Stimulated activated CD4-positive, alpha-beta T cell treated with anti-CD3 and anti-CD28 coated beads, Interleukin-1b, Interleukin-23, amount 100 ng/mL, for 4 hours (primary cell): ENCODE data around the gene ZSCAN10.

Experiments used
- DNase-seq, 2 donors: peaks; one replicate each; pipeline ENCODE4 v3.0.0-alpha.2; 2020; ENCODE audit warnings: low read depth in 2 of 2

ZSCAN10 gene

DNA sequence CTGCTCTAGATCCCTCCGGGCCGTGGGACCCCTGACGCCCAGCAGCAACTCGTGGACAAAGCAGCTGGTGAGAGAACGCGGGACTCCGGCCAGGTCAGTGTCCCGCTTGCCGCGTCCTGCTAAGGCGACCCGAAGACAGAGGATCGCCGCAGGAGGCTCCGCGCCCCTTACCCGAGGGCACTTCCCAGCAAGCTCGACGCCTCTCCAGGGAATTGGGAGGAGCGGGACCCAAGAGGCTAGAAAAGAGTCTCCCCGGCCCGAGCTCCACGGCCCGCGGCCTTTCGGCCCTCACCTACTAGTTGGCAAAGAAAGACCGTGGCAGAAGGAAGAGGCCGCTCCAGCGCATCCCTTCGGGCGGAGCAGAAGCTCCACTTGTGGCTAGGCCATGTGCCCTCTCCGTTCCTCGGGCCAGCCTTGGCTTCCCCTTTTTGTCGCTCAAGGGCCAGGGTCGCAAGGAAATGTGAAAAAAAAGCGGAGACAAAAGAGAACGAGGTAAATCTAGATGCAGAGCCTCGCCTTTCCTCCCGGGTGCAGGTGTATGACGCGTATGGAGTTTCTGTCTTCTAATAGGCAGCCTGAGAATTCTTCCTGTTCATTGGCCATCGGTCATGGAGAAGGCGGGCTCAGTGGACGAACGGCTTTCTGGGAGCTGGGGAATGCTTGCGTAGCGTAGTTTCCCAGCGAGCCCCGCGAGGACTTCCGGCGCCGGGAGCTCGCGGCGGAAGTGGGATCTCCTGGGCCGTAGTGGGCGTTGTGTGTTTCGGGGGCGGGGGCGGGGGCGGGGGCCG is 35.4 kb upstream of the ZSCAN10 start, which contains the start of gene ZNF213:
Gene ZNF213 (plus strand): TSS at position 692 of the 788 bp plus-strand sequence. CDS start 2,252 bp downstream, outside the sequence.
- peak; percentile 78 to 83 for DNase-seq

DNA sequence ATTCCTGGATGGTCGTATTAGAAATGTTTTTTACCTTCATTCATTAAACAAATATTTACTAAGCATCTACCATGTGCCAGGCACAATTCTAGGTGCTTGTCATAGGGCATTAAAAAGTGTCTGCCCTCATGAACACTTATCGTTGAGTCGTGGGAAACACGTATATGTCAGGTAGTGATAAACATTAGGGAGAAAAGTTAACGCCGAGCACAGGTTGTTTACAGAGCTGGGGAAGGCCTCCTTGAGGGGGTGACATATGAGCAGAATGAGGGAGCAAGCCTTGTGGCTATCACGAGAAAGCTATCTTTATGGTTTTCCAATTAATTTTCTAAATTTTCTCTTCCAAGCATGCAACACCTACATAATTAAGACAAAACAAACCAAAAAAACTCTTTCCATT is 34.8 kb upstream of the ZSCAN10 start:
- no peak for DNase-seq

DNA sequence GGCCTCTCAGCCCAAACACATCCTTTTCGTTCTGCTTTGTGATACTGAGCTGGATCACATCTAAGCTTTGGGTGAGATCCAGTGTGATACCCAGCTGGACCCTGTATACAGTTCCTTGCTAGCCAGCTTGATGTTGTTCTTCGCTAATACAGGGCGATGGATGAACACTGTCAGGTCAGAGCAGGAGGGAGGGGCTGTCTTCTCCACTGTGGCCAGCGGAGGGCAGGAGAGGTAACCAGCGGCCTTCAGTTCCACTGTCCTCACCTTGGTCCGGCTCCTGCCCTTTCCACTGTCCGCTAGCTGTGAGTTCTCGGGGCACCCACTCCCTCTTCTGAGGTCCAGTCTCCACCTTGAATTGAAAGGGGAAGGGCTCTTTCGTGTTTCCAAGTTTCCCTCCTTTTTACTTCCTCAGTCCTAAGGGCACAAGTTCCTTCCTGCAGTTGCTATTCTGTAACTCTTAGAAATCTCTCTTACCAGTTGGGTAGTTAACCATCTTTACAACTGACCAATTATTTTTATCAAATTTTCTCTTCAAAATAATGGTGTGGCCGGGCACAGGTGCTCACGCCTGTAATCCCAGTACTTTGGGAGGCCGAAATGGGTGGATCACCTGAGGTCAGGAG is 32.8 kb upstream of the ZSCAN10 start:
- peak; percentile 12 to 31 for DNase-seq

DNA sequence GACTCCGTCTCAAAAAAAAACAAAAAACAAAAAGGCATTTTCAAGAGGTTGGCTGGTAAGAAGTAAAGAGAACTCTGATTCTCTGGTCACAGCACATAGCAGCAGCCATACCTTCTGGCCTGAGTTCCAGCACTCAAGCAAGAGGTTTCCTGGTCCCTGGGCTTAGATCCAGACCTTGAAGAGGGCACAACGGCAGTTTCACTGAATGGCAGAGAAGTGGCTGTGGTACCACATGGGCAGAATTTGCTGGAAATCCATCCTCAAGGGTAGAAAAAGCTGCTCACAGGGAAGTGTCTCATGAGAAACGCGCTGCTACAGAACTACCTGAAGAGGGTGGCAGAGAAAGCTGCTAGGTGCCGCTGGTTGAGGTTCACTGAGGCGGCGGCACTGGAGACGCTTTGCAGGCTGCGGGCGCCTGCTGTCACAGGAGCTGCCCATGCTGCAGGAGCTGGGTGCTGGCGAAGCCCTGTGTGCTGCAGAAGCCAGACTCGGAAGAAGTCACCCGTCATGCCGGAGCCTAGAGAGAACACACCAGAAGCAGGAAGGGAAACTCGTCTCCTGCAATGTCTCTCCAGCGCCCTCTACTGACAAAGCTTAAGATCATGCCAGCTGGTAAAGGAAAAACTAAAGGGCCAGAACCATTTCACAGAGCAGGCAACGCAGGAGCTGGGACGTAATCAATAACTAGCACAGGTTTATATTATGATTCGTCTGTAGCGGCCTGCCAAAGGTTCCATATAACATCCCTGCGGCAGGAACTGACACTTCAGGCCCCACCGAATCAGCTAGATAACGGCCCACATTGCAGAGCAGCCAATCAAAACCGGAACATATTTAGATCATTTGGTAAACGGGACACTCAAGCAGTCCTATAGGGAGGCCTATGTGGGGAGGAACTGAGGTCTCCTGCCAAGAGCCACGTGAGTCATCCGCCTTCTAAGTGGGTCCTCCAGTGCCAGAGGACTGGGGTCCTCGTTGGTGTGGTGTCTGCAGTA is 30.3 kb upstream of the ZSCAN10 start:
- DNase-seq = peak; percentile 42 to 81

DNA sequence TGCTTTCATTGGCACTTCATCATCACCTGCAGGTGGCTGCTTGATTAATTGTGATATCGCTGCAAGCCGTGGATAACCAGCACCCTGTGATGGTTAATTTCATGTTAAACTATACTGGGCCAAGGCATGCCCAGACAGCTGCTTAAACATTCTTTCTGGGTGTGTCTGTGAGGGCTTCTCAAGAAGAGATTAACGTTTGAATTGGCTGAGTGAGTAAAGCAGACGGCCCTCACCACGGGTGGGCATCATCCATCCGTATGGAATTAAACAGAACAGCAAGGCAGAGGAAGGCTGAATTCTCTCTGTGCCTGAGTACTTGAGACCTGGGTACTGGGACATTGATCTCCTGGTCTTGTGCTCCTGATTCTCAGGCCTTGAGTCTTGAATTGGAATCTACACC is 28.7 kb upstream of the ZSCAN10 start:
- no peak for DNase-seq

DNA sequence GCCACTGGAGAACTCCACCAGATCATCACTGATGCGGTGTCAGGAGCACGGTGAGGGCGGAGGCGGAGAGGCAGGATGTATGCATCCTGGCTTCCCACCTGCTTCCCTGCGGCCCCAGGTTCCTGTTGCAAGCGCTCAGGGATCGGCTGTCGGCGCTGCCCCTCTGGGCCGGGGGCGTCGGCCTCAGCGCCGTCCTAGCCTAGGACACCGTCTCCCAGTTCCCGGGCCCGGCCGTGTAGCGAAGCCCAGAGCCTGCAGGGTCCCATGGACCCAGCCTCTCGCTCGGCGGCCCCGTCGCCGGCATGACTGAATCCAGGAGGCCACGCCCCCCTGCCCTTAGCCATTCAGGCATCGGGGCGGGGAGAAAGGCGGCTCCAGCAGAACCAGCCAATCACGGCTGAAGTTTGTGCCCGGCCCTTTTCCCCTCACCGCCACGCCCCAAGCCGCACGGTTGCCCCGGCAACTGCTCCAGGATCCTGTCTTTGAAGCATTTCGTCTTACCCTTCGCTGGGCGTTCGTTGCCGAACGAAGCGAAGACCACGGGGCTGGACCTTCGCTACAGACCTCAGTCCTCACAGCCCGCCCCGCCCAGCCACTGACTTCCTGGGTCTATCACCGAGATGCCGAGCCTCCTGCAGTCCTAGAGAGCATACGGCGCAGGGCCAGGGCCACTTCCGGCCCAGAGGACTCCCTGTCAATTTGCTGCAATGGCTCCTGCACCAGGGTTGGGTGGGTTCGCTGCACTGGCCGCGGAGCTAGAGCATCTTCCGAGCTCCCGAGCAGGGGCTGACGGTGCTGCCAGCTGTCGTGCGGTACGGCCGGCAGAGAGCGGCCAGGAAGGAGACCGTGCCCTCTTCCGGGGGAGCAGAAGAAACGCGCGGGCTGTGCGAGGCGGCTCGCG is 25.1 kb upstream of the ZSCAN10 start:
- peak; percentile 94 to 98 for DNase-seq

DNA sequence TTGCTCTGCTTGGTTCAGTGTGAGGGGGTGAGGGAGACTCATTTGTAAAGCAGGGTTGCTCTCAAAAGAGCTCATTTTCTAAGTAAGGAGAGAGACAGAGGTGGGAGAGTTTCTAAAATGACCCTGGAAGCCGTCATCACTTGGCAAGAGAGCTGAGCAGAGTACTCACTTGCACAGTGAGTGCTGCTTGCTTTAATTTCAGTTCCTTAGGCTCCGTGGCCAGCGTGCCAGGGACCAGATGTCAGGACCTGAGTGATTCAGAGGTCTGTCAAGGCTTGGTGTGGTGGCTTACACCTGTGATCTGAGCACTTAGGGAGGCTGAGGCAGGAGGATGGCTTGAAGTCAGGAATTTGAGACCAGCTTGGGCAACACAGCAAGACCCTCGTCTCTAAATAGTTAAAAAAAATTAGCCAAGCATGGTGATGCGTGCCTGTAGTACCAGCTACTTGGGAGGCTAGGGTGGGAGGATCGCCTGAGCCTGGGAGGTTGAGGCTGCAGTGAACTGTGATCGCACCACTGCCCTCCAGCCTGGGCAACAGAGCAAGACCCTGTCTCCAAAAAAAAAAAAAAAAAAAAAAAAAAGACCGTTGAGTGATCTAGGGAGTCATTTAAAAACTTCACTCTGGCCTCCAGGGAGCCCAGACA is 24.0 kb upstream of the ZSCAN10 start:
- no peak for DNase-seq

DNA sequence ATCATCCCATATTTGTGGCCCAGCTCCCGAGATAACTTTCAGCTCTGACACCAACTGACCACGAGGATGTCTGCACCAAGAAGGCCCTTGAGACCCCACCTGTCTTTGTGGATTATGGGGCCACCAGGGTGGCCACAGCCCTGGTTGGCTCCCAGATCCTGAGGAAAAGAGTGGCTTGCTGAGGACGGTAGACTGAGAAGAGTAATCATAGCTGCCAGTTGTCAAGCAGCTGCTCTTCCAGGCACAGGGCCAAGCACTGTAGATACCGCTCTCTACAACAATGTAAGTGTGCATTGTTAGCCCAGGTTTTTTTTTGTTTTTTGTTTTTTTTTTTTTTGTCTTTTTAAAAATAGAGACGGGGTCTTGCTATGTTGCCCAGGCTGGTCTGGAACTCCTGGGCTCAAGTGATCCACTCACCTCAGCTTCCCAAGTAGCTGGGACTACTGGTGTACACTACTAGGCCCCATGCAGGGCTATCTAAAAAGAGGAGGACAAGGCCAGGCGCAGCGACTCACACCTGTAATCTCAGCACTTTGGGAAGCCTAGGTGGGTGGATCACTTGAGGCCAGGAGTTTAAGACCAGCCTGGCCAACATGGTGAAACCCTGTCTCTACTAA is 22.9 kb upstream of the ZSCAN10 start:
- DNase-seq = no peak

DNA sequence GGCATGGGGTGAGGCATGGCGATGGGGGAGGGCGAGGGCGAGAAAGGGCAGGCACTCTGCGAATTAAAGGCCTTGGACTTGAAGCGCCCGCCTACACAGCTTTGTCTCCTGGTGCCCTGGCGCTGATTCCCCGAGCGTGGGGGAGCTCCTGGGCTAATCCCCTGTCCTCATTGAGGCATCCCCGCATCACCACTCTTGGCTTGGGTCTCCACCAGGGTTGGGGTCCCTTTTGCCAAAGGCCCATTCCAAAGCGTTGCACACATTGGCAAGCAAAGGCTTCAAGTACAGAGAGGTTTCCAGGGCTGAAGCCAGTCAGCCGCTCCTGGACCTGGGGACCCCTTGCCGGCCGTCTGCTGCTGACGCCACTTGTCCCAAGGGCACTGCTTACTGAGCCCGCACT is 21.3 kb upstream of the ZSCAN10 start:
- no peak for DNase-seq

DNA sequence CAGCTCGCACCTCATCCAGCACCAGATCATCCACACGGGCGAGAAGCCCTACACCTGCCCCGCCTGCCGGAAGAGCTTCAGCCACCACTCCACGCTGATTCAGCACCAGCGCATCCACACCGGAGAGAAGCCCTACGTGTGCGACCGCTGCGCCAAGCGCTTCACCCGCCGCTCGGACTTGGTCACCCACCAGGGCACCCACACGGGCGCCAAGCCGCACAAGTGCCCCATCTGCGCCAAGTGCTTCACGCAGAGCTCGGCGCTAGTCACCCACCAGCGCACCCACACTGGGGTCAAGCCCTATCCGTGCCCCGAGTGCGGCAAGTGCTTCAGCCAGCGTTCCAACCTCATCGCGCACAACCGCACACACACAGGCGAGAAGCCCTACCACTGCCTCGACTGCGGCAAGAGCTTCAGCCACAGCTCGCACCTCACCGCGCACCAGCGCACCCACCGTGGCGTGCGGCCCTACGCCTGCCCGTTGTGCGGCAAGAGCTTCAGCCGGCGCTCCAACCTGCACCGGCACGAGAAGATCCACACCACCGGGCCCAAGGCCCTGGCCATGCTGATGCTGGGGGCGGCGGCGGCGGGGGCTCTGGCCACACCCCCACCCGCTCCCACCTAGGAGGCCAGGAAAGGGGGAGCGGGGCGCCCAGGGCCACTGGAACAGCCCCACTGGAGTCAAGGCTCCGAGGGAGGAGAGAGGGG is 20.8 kb upstream of the ZSCAN10 start:
- DNase-seq = no peak

DNA sequence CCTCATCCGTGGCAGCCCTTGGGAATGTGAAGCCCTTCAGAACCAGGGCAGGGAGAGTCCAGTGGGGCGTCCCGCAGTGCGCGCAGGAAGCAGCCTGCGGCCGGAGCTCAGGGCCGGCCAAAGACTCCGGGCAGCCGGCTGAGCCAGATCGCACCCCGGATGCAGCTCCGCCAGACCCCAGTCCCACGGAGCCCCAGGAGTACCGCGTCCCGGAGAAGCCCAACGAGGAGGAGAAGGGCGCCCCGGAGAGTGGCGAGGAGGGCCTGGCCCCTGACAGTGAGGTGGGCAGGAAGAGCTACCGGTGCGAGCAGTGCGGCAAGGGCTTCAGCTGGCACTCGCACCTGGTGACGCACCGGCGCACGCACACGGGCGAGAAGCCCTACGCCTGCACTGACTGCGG is 20.2 kb upstream of the ZSCAN10 start:
- DNase-seq = no peak

DNA sequence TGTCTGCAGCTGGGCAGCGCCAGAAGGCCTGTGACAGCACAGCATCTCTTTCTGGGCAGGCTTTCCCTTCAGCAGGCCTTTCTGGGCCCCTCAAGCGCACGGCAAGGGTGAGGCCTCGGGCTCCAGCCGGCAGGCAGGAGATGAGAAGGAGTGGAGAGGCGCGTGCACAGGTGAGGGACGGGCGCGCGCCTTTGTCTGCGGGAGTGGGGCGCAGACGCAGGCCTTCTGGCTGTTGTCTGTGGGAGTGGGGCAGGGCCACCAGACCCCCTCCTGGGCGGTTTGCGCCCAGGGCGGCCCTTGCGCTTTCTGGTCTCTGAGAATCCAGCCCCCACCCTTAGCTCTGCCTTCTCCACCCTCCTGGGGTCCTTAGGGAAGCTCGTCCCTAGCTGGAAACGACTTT is 19.8 kb upstream of the ZSCAN10 start:
- no peak for DNase-seq

DNA sequence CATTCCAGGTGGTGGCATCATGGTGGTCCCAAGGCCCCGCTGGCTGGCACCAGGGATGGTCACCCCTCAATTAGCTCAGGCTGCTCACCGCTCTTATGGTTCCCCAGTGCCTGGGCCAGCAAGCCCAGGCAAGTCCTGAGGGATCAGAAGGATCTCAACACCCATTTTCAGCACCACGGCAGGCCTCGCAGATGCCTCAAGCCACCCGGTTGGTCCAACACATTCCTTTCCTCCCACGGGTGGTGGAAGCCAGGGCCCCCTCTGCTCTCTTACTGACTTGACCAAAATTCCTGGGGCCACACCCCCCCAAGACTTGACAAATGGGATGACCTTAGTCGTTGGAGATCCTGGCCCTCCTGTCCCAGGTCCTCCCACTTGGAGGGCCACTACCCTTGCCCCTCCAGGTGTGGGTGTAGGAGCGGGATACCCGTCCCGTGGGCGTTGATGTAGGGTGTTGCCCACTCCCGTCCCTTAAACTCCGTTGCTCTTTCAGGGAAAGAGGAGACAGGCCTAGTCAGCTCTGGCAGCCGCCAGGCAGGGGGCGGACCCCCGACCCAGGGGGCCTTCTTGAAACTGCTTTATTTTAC is 19.2 kb upstream of the ZSCAN10 start:
- no peak for DNase-seq

DNA sequence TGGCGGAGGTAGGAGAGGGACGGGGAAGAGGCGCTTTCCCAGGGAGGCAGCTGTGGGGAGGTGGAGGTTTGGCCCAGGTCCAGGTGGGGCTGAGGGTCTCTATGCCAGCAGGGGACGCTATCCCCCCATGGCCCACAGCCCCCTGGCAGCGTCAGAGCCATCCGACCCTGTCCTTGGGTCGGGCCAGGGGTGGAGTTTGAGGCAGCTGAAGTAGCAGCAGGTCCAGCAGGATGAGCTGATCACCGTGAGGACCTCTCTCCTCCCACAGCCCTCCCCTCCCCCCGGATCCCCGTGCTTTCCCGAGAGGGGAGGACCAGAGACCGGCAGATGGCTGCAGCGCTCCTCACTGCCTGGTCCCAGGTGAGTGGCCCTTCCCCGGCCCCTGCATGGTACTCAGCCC is 16.5 kb upstream of the ZSCAN10 start:
- no peak for DNase-seq

DNA sequence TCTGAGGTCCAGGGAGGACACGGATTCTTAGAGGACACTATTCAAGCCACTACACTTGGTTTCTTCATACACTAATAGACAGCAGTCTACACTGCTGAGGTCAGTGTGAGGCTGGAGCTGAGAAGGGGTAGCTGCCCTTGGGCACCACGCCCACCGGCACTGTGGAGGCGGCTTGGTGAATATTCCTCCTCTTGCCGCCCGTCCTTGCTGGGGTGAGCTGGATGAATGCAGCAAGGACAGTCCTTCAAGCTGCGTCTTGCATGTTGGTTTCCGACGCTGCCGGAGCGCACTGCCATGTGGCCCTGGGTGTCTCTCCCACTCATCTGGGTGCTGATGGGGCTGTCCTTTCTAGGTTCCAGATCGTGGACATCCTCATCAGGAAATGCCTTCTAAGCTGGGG is 15.9 kb upstream of the ZSCAN10 start:
- DNase-seq = no peak

DNA sequence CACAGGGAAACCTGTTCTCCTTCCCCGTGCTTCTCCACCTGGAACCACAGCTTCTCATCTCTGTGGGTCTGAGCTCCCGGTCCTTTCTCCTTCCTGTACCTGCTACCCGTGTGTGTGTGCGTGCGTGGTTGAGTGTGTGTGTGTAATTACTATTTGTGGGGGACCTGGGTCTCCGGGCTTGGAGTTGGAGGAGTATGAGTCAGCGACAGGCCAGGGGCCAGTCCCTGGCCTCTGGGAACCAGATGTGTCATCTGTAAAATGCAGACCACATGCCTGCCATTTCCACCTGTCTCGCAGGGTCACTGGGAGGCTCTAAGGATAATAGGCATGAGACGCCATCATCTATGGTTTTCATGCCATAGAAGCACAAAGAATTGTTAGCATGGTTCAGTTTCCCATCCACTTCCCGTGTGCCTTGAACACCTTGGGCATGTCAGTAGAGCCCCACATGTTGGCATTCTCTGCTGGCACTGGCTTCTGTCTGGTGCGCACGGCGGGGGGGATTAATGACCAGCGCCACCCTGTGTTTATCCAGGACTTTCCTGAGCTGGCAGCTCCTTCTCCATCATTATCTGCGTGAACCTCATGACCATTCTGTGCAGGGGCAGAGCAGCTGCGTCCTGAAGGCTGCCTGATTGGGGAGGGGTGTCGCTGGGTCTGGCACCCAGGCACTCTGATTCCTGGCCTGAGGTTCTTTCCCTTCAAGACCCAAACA is 14.8 kb upstream of the ZSCAN10 start:
- DNase-seq = no peak

DNA sequence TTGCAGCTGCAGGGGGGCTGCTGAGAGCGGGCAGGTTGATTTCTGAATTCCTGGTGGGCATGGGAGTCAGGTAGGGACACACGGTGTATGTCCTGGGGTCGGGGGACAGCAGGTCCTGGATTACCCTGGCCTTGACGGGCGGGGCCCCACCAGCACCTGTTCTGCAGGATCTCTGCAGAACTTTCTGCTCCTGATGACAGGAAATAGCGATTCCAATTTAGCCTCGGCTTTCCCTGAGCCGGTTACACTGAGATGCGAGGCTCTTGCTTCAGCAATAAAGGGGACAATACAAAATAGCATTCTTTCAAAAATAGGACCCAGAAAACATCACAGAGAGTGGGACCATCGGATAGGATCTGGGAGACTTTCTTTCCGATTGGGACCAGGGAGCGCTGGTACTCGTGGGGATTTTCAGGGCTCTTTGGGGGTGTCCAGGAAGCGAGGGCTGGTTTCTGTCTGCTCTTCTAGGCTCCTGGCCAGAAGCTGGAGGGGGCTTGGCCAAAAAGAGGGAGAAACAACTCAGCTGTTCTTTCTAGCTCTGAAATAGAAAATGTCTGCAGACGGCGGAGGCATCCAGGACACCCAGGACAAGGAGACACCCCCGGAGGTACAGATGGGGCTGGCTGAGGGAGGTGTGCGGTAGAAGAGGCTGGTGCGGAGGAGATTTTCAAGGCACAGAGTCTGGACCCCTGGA is 13.9 kb upstream of the ZSCAN10 start:
- DNase-seq = no peak
